Measurements from ENCODE around the gene DHX16.
A peak's percentile ranks its signal among the peaks of the same experiment; 100 is the strongest.

DHX16 gene

DNA sequence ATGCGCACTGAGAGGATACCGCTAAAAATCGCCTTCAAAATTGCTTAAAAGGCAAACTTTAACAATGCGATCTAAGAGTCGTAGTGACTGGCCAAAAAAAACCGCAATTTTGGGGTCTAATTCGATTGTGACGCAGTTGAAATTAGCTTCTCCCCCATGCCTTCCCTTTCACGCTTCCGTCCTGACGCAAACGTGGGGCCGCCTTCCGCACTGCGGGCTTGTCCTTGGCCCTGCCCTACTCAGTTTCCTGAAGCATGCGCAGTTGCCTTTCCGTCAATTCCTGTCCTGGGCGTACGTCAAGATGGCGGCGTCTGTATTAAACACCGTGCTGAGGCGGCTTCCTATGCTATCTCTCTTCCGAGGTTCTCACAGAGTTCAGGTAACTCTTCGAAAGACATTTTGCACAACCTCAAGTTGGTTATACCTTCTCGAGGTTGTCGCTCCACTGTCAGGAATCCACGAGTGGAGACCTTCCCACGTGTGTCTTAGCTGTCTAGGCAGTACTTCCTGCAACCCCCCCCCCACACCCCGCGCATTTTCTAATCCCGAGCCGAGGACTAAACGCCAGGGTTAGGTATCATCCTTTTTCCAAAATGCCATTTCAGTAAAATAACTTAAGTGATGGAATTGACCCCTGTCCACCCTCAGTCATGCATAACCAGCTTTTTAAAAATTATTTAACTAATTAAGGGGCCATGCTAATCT is 55.1 kb downstream of the DHX16 start, which contains the start of gene MRPS18B:
Gene MRPS18B, plus strand, starts transcription at position 276 of the 705 bp plus-strand sequence. Its CDS starts 26 bp downstream, at position 302.
- Histone ChIP-seq H3K9ac (ENCODE audit: low read depth, low read length) (peak within 1 kb of the TSS; percentile 96), H2AFZ (ENCODE audit: low read depth, low read length) (peak within 1 kb of the TSS; percentile 80), H4K20me1 (ENCODE audit: insufficient read depth, low read length) (peaks cover 8% of the 10 kb centered on the region), H3K4me1 (ENCODE audit: insufficient read depth, low read length) (peaks cover 34% of the 10 kb centered on the region), H3K9me3 (ENCODE audit: insufficient read depth, low read length, severe bottlenecking) (no peaks in the 10 kb centered on the region), H3K4me3 (ENCODE audit: low read depth in 1 of 2, low read length in 2 of 2) (peak within 1 kb of the TSS; percentile 72 to 81), H3K4me2 (ENCODE audit: insufficient read depth, low read length) (peak within 1 kb of the TSS; percentile 96), H3K79me2 (ENCODE audit: insufficient read depth, low read length) (peaks cover 72% of the 10 kb centered on the region), H3K27me3 (ENCODE audit: insufficient read depth, low read length, poor library complexity) (no peaks in the 10 kb centered on the region), H3K27ac (ENCODE audit: low read length) (peak within 1 kb of the TSS; percentile 95), H3K36me3 (ENCODE audit: insufficient read depth, low read length) (peaks cover 48% of the 10 kb centered on the region)
- TF ChIP-seq EZH2 (IDR thresholded peaks at IDR 0.05; ENCODE audit: borderline replicate concordance, low read depth, low read length, severe bottlenecking) (no peak), CTCF (IDR thresholded peaks at IDR 0.05; ENCODE audit: borderline replicate concordance, extremely low read depth, low read length, poor library complexity, severe bottlenecking) (no peak)
- peak; percentile 76 for ATAC-seq (ENCODE audit: insufficient read depth, low read depth)
- peak; percentile 98 for DNase-seq

GRCh38 chr6:30616811-30617564 is 55.8 kb downstream of the DHX16 start, which contains the start of gene PPP1R10:
Gene PPP1R10 (minus strand): TSS chr6:30617243. CDS start chr6:30609944, 7,299 bp downstream.
- Histone ChIP-seq H4K20me1 (ENCODE audit: insufficient read depth, low read length) (peaks cover 8% of the 10 kb centered on the region), H3K36me3 (ENCODE audit: insufficient read depth, low read length) (peaks cover 41% of the 10 kb centered on the region), H3K27me3 (ENCODE audit: insufficient read depth, low read length, poor library complexity) (no peaks in the 10 kb centered on the region), H3K4me2 (ENCODE audit: insufficient read depth, low read length) (peak within 1 kb of the TSS; percentile 96), H2AFZ (ENCODE audit: low read depth, low read length) (peak within 1 kb of the TSS; percentile 80), H3K9ac (ENCODE audit: low read depth, low read length) (peak within 1 kb of the TSS; percentile 96), H3K4me3 (ENCODE audit: low read depth in 1 of 2, low read length in 2 of 2) (peak within 1 kb of the TSS; percentile 72 to 81), H3K27ac (ENCODE audit: low read length) (peak within 1 kb of the TSS; percentile 95), H3K4me1 (ENCODE audit: insufficient read depth, low read length) (peaks cover 34% of the 10 kb centered on the region), H3K79me2 (ENCODE audit: insufficient read depth, low read length) (peaks cover 76% of the 10 kb centered on the region), H3K9me3 (ENCODE audit: insufficient read depth, low read length, severe bottlenecking) (no peaks in the 10 kb centered on the region)
- DNase-seq (peak; percentile 100), ATAC-seq (ENCODE audit: insufficient read depth, low read depth) (peak; percentile 74)
- no peak for TF ChIP-seq EZH2 (IDR thresholded peaks at IDR 0.05; ENCODE audit: borderline replicate concordance, low read depth, low read length, severe bottlenecking)
- TF ChIP-seq CTCF (IDR thresholded peaks at IDR 0.05; ENCODE audit: borderline replicate concordance, extremely low read depth, low read length, poor library complexity, severe bottlenecking) = no peak

DNA sequence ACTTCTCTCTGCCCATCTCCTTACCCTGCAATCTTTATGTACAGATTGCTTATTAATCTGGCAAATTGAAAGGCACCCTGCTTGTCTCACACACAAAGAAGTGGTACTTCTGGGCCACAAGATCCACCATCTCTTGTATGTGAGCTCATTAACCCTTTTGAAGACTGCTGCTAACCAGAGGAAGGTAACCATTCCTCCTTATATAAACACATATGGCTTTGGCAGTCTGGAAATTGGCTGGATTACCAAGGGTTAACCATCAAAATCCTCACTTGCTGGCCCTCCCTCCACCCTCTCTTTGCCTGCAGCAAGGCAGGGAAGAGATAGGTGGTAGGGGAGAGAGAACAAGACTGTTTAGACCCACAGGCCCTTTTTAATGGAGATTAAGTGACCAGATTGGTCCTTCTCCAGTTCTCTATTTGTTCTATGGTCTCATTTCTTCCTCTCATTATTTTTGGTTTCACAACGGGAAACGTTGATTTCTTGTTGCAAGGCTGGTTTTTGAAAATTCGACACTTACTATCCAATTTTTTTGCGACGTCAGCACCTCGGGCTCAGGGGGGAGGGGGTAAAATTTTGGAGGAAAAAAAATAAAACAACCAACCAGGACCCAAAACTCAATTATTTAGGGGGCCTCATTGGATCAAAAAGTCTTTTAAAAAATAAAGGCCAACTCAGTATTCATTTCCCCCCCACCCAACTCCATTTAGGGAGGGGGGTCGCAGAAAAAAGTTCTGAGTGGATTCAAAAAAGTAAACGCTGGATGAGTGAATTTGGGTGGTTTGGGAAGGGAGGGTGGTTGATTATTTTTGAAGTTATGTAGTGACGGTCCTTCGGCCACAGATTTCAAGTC is 56.6 kb downstream of the DHX16 start:
- TF ChIP-seq EZH2 (IDR thresholded peaks at IDR 0.05; ENCODE audit: borderline replicate concordance, low read depth, low read length, severe bottlenecking) (no peak), CTCF (IDR thresholded peaks at IDR 0.05; ENCODE audit: borderline replicate concordance, extremely low read depth, low read length, poor library complexity, severe bottlenecking) (no peak)
- ATAC-seq (ENCODE audit: insufficient read depth, low read depth) = no peak
- Histone ChIP-seq H3K9ac (ENCODE audit: low read depth, low read length) (peak overlapping the region; percentile 96), H3K79me2 (ENCODE audit: insufficient read depth, low read length) (peaks cover 84% of the 10 kb centered on the region), H3K4me1 (ENCODE audit: insufficient read depth, low read length) (peaks cover 34% of the 10 kb centered on the region), H3K4me3 (ENCODE audit: low read depth in 1 of 2, low read length in 2 of 2) (peak overlapping the region; percentile 72), H3K4me2 (ENCODE audit: insufficient read depth, low read length) (peak overlapping the region; percentile 72), H4K20me1 (ENCODE audit: insufficient read depth, low read length) (peaks cover 13% of the 10 kb centered on the region), H3K36me3 (ENCODE audit: insufficient read depth, low read length) (peaks cover 47% of the 10 kb centered on the region), H3K9me3 (ENCODE audit: insufficient read depth, low read length, severe bottlenecking) (no peaks in the 10 kb centered on the region), H3K27ac (ENCODE audit: low read length) (peak overlapping the region; percentile 95), H2AFZ (ENCODE audit: low read depth, low read length) (no peak overlapping the region), H3K27me3 (ENCODE audit: insufficient read depth, low read length, poor library complexity) (no peaks in the 10 kb centered on the region)
- DNase-seq = peak; percentile 44

Data from DND-41 (cell line).